Parathyroid adenoma (tissue), 2 donors: Measurements from ENCODE around the gene ERVH48-1.
"Not testable (repeated sequence)": the region's sequence is repeated elsewhere in the genome, so short reads cannot be mapped to it uniquely, and the experiment has no call there.

Experiments
- H2AFZ ChIP-seq: fragments of 300-600 bp; sonication (generic); one replicate; pipeline ENCODE4 v1.7.0; 2017; ENCODE audit warnings: antibody characterized with exemption, mild to moderate bottlenecking
- H3K27ac ChIP-seq: fragments of 300-600 bp; sonication (generic); one replicate; pipeline ENCODE4 v1.7.0; 2017
- H3K27me3 ChIP-seq: fragments of 300-600 bp; sonication (generic); one replicate; pipeline ENCODE4 v1.7.0; 2017; ENCODE audit warnings: low read length; ENCODE audit not compliant: control insufficient read depth, insufficient read depth
- H3K36me3 ChIP-seq: fragments of 300-600 bp; sonication (generic); one replicate; pipeline ENCODE4 v1.7.0; 2017; ENCODE audit warnings: low read length; ENCODE audit not compliant: control insufficient read depth, insufficient read depth
- H3K4me1 ChIP-seq: fragments of 300-600 bp; sonication (generic); one replicate; pipeline ENCODE4 v1.7.0; 2017; ENCODE audit warnings: control low read depth
- H3K4me2 ChIP-seq: fragments of 300-600 bp; sonication (generic); one replicate; pipeline ENCODE4 v1.7.0; 2017; ENCODE audit warnings: low read length
- H3K4me3 ChIP-seq: fragments of 300-600 bp; sonication (generic); one replicate; pipeline ENCODE4 v1.7.0; 2017; ENCODE audit warnings: low read depth, low read length
- H3K79me2 ChIP-seq: fragments of 300-600 bp; sonication (generic); one replicate; pipeline ENCODE4 v1.7.0; 2017; ENCODE audit warnings: control low read depth
- H3K9ac ChIP-seq: fragments of 300-600 bp; sonication (generic); one replicate; pipeline ENCODE4 v1.7.0; 2017; ENCODE audit warnings: mild to moderate bottlenecking
- H3K9me3 ChIP-seq: fragments of 300-600 bp; sonication (generic); one replicate; pipeline ENCODE4 v1.7.0; 2017; ENCODE audit warnings: low read length; ENCODE audit not compliant: control insufficient read depth
- CTCF ChIP-seq: fragments of 300-600 bp; sonication (generic); IDR thresholded peaks from one replicate; pipeline ENCODE4 v1.7.0; 2017; ENCODE audit warnings: antibody characterized with exemption, mild to moderate bottlenecking
- donor health status: primary hyperparathyroidism.

ERVH48-1 gene

GRCh38 chr21:42970946-42971653 is 45.7 kb upstream of the ERVH48-1 start:
- no peaks in the 10 kb centered on the region for H3K9me3 ChIP-seq
- no peak overlapping the region for H3K4me3 ChIP-seq
- no peaks in the 10 kb centered on the region for H3K4me1 ChIP-seq
- no peak overlapping the region for H3K9ac ChIP-seq
- no peak for TF ChIP-seq CTCF
- no peak overlapping the region for H2AFZ ChIP-seq
- no peaks in the 10 kb centered on the region for H3K36me3 ChIP-seq
- no peak overlapping the region for H3K27ac ChIP-seq
- H3K27me3 ChIP-seq = no peaks in the 10 kb centered on the region
- H3K4me2 ChIP-seq = no peak overlapping the region
- no peaks in the 10 kb centered on the region for H3K79me2 ChIP-seq

GRCh38 chr21:42969193-42969600 is 43.8 kb upstream of the ERVH48-1 start:
- Histone ChIP-seq H3K4me3 (no peak overlapping the region), H3K27ac (no peak overlapping the region), H2AFZ (no peak overlapping the region), H3K27me3 (no peaks in the 10 kb centered on the region), H3K9ac (no peak overlapping the region), H3K9me3 (no peaks in the 10 kb centered on the region), H3K4me2 (no peak overlapping the region), H3K79me2 (no peaks in the 10 kb centered on the region), H3K36me3 (no peaks in the 10 kb centered on the region), H3K4me1 (no peaks in the 10 kb centered on the region)
- no peak for TF ChIP-seq CTCF

- not testable (repeated sequence) for H3K4me3 ChIP-seq, H3K4me1 ChIP-seq, H3K27ac ChIP-seq, H3K9me3 ChIP-seq, H3K4me2 ChIP-seq, H3K9ac ChIP-seq, H3K79me2 ChIP-seq, H3K27me3 ChIP-seq, H3K36me3 ChIP-seq, H2AFZ ChIP-seq
These were observed 42.2 kb upstream of the ERVH48-1 start for GRCh38 chr21:42967616-42968015.

- H3K9me3 ChIP-seq = no peaks in the 10 kb centered on the region
- TF ChIP-seq CTCF = no peak
- no peak overlapping the region for H3K27ac ChIP-seq
- H3K4me2 ChIP-seq = no peak overlapping the region
- H3K9ac ChIP-seq = no peak overlapping the region
- H2AFZ ChIP-seq = no peak overlapping the region
- no peaks in the 10 kb centered on the region for H3K79me2 ChIP-seq
- no peaks in the 10 kb centered on the region for H3K36me3 ChIP-seq
- H3K4me3 ChIP-seq = no peak overlapping the region
- H3K27me3 ChIP-seq = no peaks in the 10 kb centered on the region
- H3K4me1 ChIP-seq = no peaks in the 10 kb centered on the region
These were observed 39.8 kb upstream of the ERVH48-1 start for GRCh38 chr21:42965211-42965560.

GRCh38 chr21:42964546-42965210 is 39.2 kb upstream of the ERVH48-1 start:
- no peak overlapping the region for H2AFZ ChIP-seq
- H3K27ac ChIP-seq = no peak overlapping the region
- TF ChIP-seq CTCF = no peak
- H3K4me2 ChIP-seq = no peak overlapping the region
- H3K9ac ChIP-seq = no peak overlapping the region
- no peak overlapping the region for H3K4me3 ChIP-seq
- H3K27me3 ChIP-seq = no peaks in the 10 kb centered on the region
- H3K79me2 ChIP-seq = no peaks in the 10 kb centered on the region
- no peaks in the 10 kb centered on the region for H3K36me3 ChIP-seq
- no peaks in the 10 kb centered on the region for H3K9me3 ChIP-seq
- no peaks in the 10 kb centered on the region for H3K4me1 ChIP-seq
